SW480 (cell line): Measurements from ENCODE around the gene TEX48.
A peak's percentile ranks its signal among the peaks of the same experiment; 100 is the strongest.

Source experiments
- DNase-seq: peaks from one replicate; pipeline ENCODE4 v3.0.0-alpha.2; 2016; ENCODE audit warnings: low spot score

The TEX48 gene

GRCh38 chr9:114693248-114693855, 11.4 kb upstream of the TEX48 start:
- DNase-seq: peak; percentile 33

- DNase-seq: no peak
These were observed 9.9 kb upstream of the TEX48 start for GRCh38 chr9:114691956-114692295.

- peak; percentile 96 for DNase-seq
These were observed 9.3 kb upstream of the TEX48 start for GRCh38 chr9:114691046-114691955.

- no peak for DNase-seq
These were observed 8.3 kb upstream of the TEX48 start for GRCh38 chr9:114690308-114690707.

- DNase-seq: no peak
These were observed 7.8 kb upstream of the TEX48 start for GRCh38 chr9:114689813-114690212.

GRCh38 chr9:114688909-114689610, 7.1 kb upstream of the TEX48 start:
- DNase-seq: no peak

- no peak for DNase-seq
These were observed 6.4 kb upstream of the TEX48 start for GRCh38 chr9:114688379-114688778.

GRCh38 chr9:114687034-114687433, 5.0 kb upstream of the TEX48 start:
- DNase-seq: no peak

GRCh38 chr9:114685951-114686350, 4.0 kb upstream of the TEX48 start:
- no peak for DNase-seq

GRCh38 chr9:114684036-114684435, 2.0 kb upstream of the TEX48 start:
- DNase-seq: no peak

- DNase-seq: peak; percentile 30
These were observed 854 bp upstream of the TEX48 start for GRCh38 chr9:114682846-114683245.

GRCh38 chr9:114680259-114681001, 1.6 kb downstream of the TEX48 start:
- no peak for DNase-seq

GRCh38 chr9:114678795-114679194, 3.2 kb downstream of the TEX48 start:
- DNase-seq: no peak

GRCh38 chr9:114678130-114678529, 3.9 kb downstream of the TEX48 start:
- DNase-seq: no peak

- DNase-seq: peak; percentile 67
These were observed 4.6 kb downstream of the TEX48 start for GRCh38 chr9:114677418-114677817.

GRCh38 chr9:114676901-114677300, 5.1 kb downstream of the TEX48 start:
- DNase-seq: no peak

- no peak for DNase-seq
These were observed 7.0 kb downstream of the TEX48 start for GRCh38 chr9:114674798-114675540.

GRCh38 chr9:114674076-114674797, 7.8 kb downstream of the TEX48 start:
- no peak for DNase-seq

- no peak for DNase-seq
These were observed 10.4 kb downstream of the TEX48 start for GRCh38 chr9:114671605-114672004.

- no peak for DNase-seq
These were observed 12.0 kb downstream of the TEX48 start for GRCh38 chr9:114669961-114670360.

- no peak for DNase-seq
These were observed 13.8 kb downstream of the TEX48 start for GRCh38 chr9:114668146-114668545.
